Stimulated activated CD4-positive, alpha-beta T cell treated with anti-CD3 and anti-CD28 coated beads, Interleukin-1b, Interleukin-23, amount 100 ng/mL, for 24 hours (primary cell): Measurements from ENCODE around the gene PEBP1.

Experiments used
- DNase-seq, 4 experiments: peaks; one replicate each; pipeline ENCODE4 v3.0.0-alpha.2; 2020; ENCODE audit warnings: low read depth in 4 of 4, low spot score in 1 of 4

Gene PEBP1

GRCh38 chr12:118135788-118136558 lies at the start of gene PEBP1:
TSS of gene PEBP1 (plus strand) at chr12:118136124. CDS start at chr12:118136210, 86 bp downstream.
- DNase-seq: peak; percentile 80 to 91 (median 88)

GRCh38 chr12:118089782-118090181 lies 46.1 kb upstream of the PEBP1 start:
- no peak for DNase-seq

- no peak for DNase-seq
These were observed 41.9 kb upstream of the PEBP1 start for GRCh38 chr12:118094039-118094438.

GRCh38 chr12:118098401-118098800 lies 37.5 kb upstream of the PEBP1 start:
- no peak for DNase-seq

- DNase-seq: no peak
These were observed 36.8 kb upstream of the PEBP1 start for GRCh38 chr12:118098911-118099671.

GRCh38 chr12:118101051-118101450 lies 34.9 kb upstream of the PEBP1 start:
- DNase-seq: no peak

- DNase-seq: no peak
These were observed 33.9 kb upstream of the PEBP1 start for GRCh38 chr12:118102070-118102469.

GRCh38 chr12:118102609-118103008 lies 33.3 kb upstream of the PEBP1 start:
- no peak for DNase-seq

GRCh38 chr12:118103201-118103600 lies 32.7 kb upstream of the PEBP1 start:
- DNase-seq: peak in 1 of 4 experiments; percentile 3

GRCh38 chr12:118103601-118104382 lies 32.1 kb upstream of the PEBP1 start, which contains the start of gene VSIG10:
TSS of gene VSIG10 (minus strand) at chr12:118104011. CDS start at chr12:118103671, 340 bp downstream.
- peak in 1 of 4 experiments; percentile 13 for DNase-seq

GRCh38 chr12:118107011-118107410 lies 28.9 kb upstream of the PEBP1 start:
- DNase-seq: no peak

- no peak for DNase-seq
These were observed 28.2 kb upstream of the PEBP1 start for GRCh38 chr12:118107694-118108093.

GRCh38 chr12:118109088-118109487 lies 26.8 kb upstream of the PEBP1 start:
- no peak for DNase-seq

- no peak for DNase-seq
These were observed 16.5 kb upstream of the PEBP1 start for GRCh38 chr12:118119449-118119879.

- DNase-seq: peak; percentile 26 to 44 (median 42)
These were observed 15.2 kb upstream of the PEBP1 start for GRCh38 chr12:118120579-118121363.

- no peak for DNase-seq
These were observed 13.7 kb upstream of the PEBP1 start for GRCh38 chr12:118122264-118122663.

GRCh38 chr12:118124333-118124874 lies 11.5 kb upstream of the PEBP1 start:
- no peak for DNase-seq

GRCh38 chr12:118125743-118126118 lies 10.2 kb upstream of the PEBP1 start:
- no peak for DNase-seq

- no peak for DNase-seq
These were observed 9.7 kb upstream of the PEBP1 start for GRCh38 chr12:118126119-118126757.

GRCh38 chr12:118127867-118128266 lies 8.1 kb upstream of the PEBP1 start:
- DNase-seq: no peak
